A673 (cell line): ENCODE results near the gene GADD45GIP1.

Experiments
- EZH2 ChIP-seq: fragments of 200-600 bp; sonication (generic); IDR thresholded peaks from 2 replicates; pipeline ENCODE4 v1.6.1; 2017; ENCODE audit warnings: borderline replicate concordance, low read depth, mild to moderate bottlenecking, mixed read lengths, antibody characterized with exemption, low read length; ENCODE audit not compliant: poor library complexity, severe bottlenecking
- TF ChIP-seq, protein P1 (sequence below): fragments of 300-800, 200-600 bp; sonication (generic); conservative IDR thresholded peaks from 2 replicates; pipeline ENCODE4 v1.5.1; 2017; ENCODE audit warnings: low read depth, mild to moderate bottlenecking, antibody characterized with exemption, low read length, moderate library complexity, mixed read lengths

DNA sequence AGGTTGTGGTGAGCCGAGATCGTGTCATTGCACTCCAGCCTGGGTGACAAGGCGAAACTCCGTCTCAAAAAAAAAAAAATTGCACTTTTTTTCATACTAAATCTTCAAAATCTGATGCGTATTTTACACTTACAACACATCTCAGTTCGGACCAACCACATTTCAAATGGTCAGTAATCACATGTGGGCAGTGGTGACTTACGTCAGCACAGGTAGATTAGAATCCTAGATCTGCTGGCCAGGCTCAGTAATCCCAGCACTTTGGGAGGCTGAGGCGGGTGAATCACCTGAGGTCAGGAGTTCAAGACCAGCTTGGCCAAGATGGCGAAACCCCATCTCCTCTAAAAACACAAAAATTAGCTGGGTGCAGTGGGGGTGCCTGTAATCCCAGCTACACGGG lies 22.0 kb downstream of the GADD45GIP1 start:
- no peak for TF ChIP-seq EZH2
- TF ChIP-seq, protein P1, sequence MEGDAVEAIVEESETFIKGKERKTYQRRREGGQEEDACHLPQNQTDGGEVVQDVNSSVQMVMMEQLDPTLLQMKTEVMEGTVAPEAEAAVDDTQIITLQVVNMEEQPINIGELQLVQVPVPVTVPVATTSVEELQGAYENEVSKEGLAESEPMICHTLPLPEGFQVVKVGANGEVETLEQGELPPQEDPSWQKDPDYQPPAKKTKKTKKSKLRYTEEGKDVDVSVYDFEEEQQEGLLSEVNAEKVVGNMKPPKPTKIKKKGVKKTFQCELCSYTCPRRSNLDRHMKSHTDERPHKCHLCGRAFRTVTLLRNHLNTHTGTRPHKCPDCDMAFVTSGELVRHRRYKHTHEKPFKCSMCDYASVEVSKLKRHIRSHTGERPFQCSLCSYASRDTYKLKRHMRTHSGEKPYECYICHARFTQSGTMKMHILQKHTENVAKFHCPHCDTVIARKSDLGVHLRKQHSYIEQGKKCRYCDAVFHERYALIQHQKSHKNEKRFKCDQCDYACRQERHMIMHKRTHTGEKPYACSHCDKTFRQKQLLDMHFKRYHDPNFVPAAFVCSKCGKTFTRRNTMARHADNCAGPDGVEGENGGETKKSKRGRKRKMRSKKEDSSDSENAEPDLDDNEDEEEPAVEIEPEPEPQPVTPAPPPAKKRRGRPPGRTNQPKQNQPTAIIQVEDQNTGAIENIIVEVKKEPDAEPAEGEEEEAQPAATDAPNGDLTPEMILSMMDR, result no peak
